Measurements from ENCODE around the gene OR52K1. TPM values are rescaled to one million over a fixed set of nuclear protein-coding genes. Genes with fewer than 3 reads are reported as not detected.
A peak's percentile ranks its signal among the peaks of the same experiment; 100 is the strongest.
"Not testable (repeated sequence)": the region's sequence is repeated elsewhere in the genome, so short reads cannot be mapped to it uniquely, and the experiment has no call there.

Gene OR52K1
- total RNA-seq, 4 donors from 2014 or later, result not detected

- 79 to 83% methylated on average over 4 of the region's 4 CpGs for WGBS, 2 donors
- Histone ChIP-seq H3K36me3 (no peaks in the 10 kb centered on the region), H3K4me1 (no peaks in the 10 kb centered on the region), H3K9me3 (no peaks in the 10 kb centered on the region), H3K27me3 (no peaks in the 10 kb centered on the region), H3K27ac (no peak overlapping the region), H3K4me3 (replicated peaks in 1 of 3) (no peak overlapping the region)
- DNase-seq, result no peak
- TF ChIP-seq CTCF (IDR thresholded peaks at IDR 0.05) (no peak), POLR2A (IDR thresholded peaks at IDR 0.05) (no peak)
- intact Hi-C loops (cut with DNase I), result no loop called here
Measured at GRCh38 chr11:4484310-4484709, 1.9 kb downstream of the OR52K1 start.

GRCh38 chr11:4491405-4491804 lies 9.0 kb downstream of the OR52K1 start:
- not testable (repeated sequence) for H3K9me3 ChIP-seq; H3K4me3 ChIP-seq (replicated peaks in 1 of 3); H3K4me1 ChIP-seq; H3K36me3 ChIP-seq; H3K27me3 ChIP-seq; DNase-seq; H3K27ac ChIP-seq
- 63 to 70% methylated on average over 2 of the region's 2 CpGs for WGBS, 2 donors
- intact Hi-C loops (cut with DNase I), result loop anchor here (5.0 kb wide), 1 partner anchor 304 kb away; no protein-coding TSS in a partner anchor

- Histone ChIP-seq H3K9me3 (no peaks in the 10 kb centered on the region), H3K4me1 (peaks cover 4 to 9% of the 10 kb centered on the region in 2 donors), H3K36me3 (no peaks in the 10 kb centered on the region), H3K27me3 (no peaks in the 10 kb centered on the region), H3K4me3 (replicated peaks in 1 of 3) (no peak overlapping the region), H3K27ac (no peak overlapping the region)
- intact Hi-C loops (cut with DNase I), result loop anchor here (5.0 kb wide), 1 partner anchor 305 kb away; no protein-coding TSS in a partner anchor
- TF ChIP-seq POLR2A (IDR thresholded peaks at IDR 0.05) (no peak), CTCF (IDR thresholded peaks at IDR 0.05) (no peak)
- 83 to 89% methylated on average over 4 of the region's 4 CpGs for WGBS, 2 donors
- no peak for DNase-seq
Measured at GRCh38 chr11:4491878-4492606, 9.6 kb downstream of the OR52K1 start.

- intact Hi-C loops (cut with DNase I), result loop anchor here (5.0 kb wide), 1 partner anchor 306 kb away; no protein-coding TSS in a partner anchor
- no peaks in the 10 kb centered on the region for H3K27me3 ChIP-seq
Measured at GRCh38 chr11:4493480-4493818, 11.0 kb downstream of the OR52K1 start.

GRCh38 chr11:4495487-4495886 lies 13.0 kb downstream of the OR52K1 start:
- Histone ChIP-seq H3K27me3 (no peaks in the 10 kb centered on the region), H3K4me1 (peaks cover 4 to 10% of the 10 kb centered on the region in 2 donors), H3K36me3 (no peaks in the 10 kb centered on the region), H3K9me3 (no peaks in the 10 kb centered on the region), H3K27ac (no peak overlapping the region), H3K4me3 (replicated peaks in 1 of 3) (no peak overlapping the region)
- WGBS, 2 donors, result 77% methylated on average over 7 of the region's 7 CpGs
- DNase-seq, result no peak
- intact Hi-C loops (cut with DNase I), result no loop called here
- TF ChIP-seq CTCF (IDR thresholded peaks at IDR 0.05) (no peak), POLR2A (IDR thresholded peaks at IDR 0.05) (no peak)

More at GRCh38 chr11:4493480-4493818, 11.0 kb downstream of the OR52K1 start:
- peak in 2 of 6 experiments; percentile 3 to 43 for TF ChIP-seq CTCF (IDR thresholded peaks at IDR 0.05)
- no peak for TF ChIP-seq POLR2A (IDR thresholded peaks at IDR 0.05)
- H3K4me3 ChIP-seq (replicated peaks in 1 of 3), result no peak overlapping the region
- no peaks in the 10 kb centered on the region for H3K9me3 ChIP-seq
- 46 to 50% methylated on average over 5 of the region's 5 CpGs for WGBS, 2 donors
- no peak for DNase-seq
- H3K36me3 ChIP-seq, result no peaks in the 10 kb centered on the region
- H3K4me1 ChIP-seq, result peaks cover 4 to 10% of the 10 kb centered on the region in 2 donors
- H3K27ac ChIP-seq, result no peak overlapping the region
